Activated T-cell treated with anti-CD3 and anti-CD28 coated beads, Interleukin-2, amount 50 U/mL, for 72 hours (primary cell): ENCODE results near the gene KRT81. TPM values are rescaled to one million over a fixed set of nuclear protein-coding genes. Genes with fewer than 3 reads are reported as not detected.

Source experiments
- ATAC-seq, 2 donors: fragments of 150-1000 bp; cut with Tn5 transposase; replicated peaks in 1 of 2; 2 replicates each; pipeline ENCODE4 v1.10.0; 2021; ENCODE audit warnings: moderate library complexity in 2 of 2, mild to moderate bottlenecking in 1 of 2
- DNase-seq, 2 donors: peaks; one replicate each; pipeline ENCODE4 v3.0.0; 2021 to 2022; ENCODE audit warnings: mixed read lengths in 1 of 2
- H3K27ac Mint-ChIP-seq: one replicate; pipeline ENCODE4 v1.8.0; 2022; ENCODE audit warnings: mild to moderate bottlenecking, moderate library complexity, mixed read lengths
- H3K27me3 Mint-ChIP-seq: one replicate; pipeline ENCODE4 v1.8.0; 2022; ENCODE audit warnings: low read depth, mixed read lengths
- H3K36me3 Mint-ChIP-seq, 2 donors: one replicate each; pipeline ENCODE4 v1.8.0; 2022; ENCODE audit warnings: mixed read lengths in 2 of 2, mild to moderate bottlenecking in 1 of 2; ENCODE audit not compliant: insufficient read depth in 2 of 2
- H3K4me1 Mint-ChIP-seq: one replicate; pipeline ENCODE4 v1.8.0; 2022; ENCODE audit warnings: low read depth, mixed read lengths
- H3K4me3 Mint-ChIP-seq, 2 donors: one replicate each; pipeline ENCODE4 v1.8.0; 2022; ENCODE audit warnings: mild to moderate bottlenecking in 2 of 2, mixed read lengths in 2 of 2, moderate library complexity in 2 of 2
- H3K9me3 Mint-ChIP-seq, 2 donors: one replicate each; pipeline ENCODE4 v1.8.0; 2022; ENCODE audit warnings: mixed read lengths in 2 of 2
- total RNA-seq, 2 donors: library from RNA; stranded (reverse); gene quantifications; one replicate each; pipeline ENCODE4 v1.2.3, GENCODE V29; 2022

Gene KRT81
- total RNA-seq, 2 donors from 2014 or later = not detected

- ATAC-seq = no peak
- Mint-ChIP-seq H3K4me3 (no peak overlapping the region), H3K27ac (no peak overlapping the region)
Observed at GRCh38 chr12:52284562-52285171, 6.7 kb downstream of the KRT81 start.

DNA sequence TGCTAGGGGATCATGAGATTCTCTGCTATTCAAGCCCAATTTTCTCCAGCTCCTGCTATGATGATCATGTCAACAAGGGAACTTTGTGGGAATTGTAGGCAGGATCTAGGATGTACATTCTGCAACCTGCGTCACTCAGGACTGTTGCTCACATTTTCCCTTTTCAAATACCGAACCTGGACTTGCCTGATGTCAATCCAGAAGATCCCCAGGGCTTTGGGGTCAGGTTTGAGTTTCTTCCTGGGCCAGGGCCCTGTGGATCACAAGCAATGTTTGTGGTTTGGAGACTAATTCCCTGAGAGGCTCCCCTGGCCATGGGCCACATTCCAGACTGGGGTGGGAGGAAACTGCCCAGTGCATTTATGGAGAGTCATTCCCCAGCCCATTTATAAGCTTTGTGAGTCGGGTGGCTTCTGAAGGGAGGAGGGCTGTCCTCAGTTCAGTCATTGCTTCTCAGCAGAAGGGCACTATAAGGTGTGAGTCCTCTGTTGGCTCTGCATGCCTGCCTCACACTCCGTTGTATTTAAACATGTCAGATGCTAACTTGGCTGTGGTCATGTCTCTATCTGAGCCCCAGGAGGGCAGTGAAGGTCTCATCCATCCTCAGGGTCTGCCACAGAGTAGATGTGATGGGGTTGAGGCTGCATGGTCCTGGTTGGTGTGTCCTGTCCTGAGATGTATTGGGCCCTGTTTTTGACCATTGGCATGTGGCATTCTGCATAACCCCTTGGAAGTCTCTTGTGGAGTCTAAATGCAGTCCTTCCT, 10.4 kb downstream of the KRT81 start:
- no peak for DNase-seq
- ATAC-seq = no peak
- H3K36me3 Mint-ChIP-seq = no peaks in the 10 kb centered on the region
- H3K27me3 Mint-ChIP-seq = peaks cover 38% of the 10 kb centered on the region
- H3K9me3 Mint-ChIP-seq = no peaks in the 10 kb centered on the region
- H3K4me3 Mint-ChIP-seq = no peak overlapping the region
- H3K4me1 Mint-ChIP-seq = peaks cover 19% of the 10 kb centered on the region
- H3K27ac Mint-ChIP-seq = no peak overlapping the region

More at GRCh38 chr12:52284562-52285171, 6.7 kb downstream of the KRT81 start:
- peaks cover 13% of the 10 kb centered on the region for H3K4me1 Mint-ChIP-seq
- peaks cover 20% of the 10 kb centered on the region for H3K27me3 Mint-ChIP-seq
- H3K36me3 Mint-ChIP-seq = no peaks in the 10 kb centered on the region
- no peaks in the 10 kb centered on the region for H3K9me3 Mint-ChIP-seq
- no peak for DNase-seq

DNA sequence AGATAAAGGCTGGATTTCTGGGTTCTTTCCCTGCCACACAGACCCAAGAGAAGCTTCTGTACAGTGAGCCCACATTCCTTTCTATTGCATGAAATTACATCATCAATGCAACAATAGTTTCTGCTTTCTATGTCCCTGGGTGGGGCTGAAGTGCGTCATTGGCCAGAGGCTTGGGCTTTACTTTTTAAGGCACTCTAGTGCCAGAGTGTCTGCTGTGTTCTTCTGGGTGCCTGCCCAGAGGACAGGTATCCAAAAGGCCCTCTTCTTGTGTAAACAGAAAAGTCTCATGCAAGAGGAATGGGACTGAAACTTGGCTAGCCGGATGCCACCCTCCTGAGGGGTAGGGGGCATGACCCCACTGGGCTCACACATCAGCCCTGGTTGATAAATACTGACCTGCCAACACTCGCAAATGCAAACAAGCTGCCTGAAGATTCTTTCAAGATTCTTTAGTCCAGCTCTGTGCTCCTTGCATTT, 11.0 kb downstream of the KRT81 start:
- H3K36me3 Mint-ChIP-seq = no peaks in the 10 kb centered on the region
- H3K27me3 Mint-ChIP-seq = peaks cover 38% of the 10 kb centered on the region
- no peaks in the 10 kb centered on the region for H3K9me3 Mint-ChIP-seq
- H3K27ac Mint-ChIP-seq = no peak overlapping the region
- DNase-seq = no peak
- H3K4me3 Mint-ChIP-seq = no peak overlapping the region
- peaks cover 19% of the 10 kb centered on the region for H3K4me1 Mint-ChIP-seq
- ATAC-seq = no peak

DNA sequence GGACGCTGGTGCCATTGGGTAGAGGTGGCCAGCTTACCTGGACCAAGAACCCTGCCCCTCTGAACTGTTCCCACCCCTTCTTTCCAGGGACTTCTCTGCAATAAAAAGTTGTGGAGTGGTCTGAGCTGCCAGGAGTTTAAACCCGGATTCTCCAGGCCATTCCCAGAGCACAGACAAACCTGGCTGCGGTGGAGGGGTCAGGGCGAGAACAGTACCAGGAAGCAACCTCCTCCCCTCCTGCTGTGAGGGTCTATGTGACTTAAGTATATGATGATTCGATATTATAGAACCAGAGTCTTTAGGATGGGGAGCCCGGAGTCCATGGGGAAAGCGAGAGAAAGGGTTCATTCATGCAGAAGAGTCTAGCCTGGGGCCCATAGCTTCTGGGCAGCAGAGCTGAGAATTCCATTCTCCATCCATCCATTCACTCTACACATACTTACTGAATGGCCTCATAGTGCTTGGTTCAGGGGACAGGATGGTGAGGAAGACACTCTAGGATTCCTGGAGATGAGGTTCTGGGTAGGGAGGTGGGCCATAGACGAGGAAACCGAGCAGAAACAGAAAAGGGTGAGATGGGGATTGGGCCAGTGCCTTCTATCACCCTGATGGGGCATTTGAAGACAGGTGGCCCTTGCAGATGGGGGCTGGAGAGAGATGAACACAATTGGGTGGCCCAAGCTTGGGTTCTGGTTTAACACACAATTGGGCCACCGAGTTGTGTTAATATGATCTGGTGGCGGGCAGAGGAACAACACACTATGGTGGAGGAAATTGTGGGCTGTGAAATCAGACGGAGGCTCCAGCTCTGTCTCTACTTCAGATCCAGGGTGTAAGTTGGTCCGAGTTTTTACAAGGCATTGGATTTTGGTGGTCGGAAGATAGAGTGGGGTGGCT, 11.7 kb downstream of the KRT81 start:
- Mint-ChIP-seq H3K4me1 (peaks cover 19% of the 10 kb centered on the region), H3K9me3 (no peaks in the 10 kb centered on the region), H3K27me3 (peaks cover 42% of the 10 kb centered on the region), H3K27ac (no peak overlapping the region), H3K4me3 (no peak overlapping the region), H3K36me3 (no peaks in the 10 kb centered on the region)
- DNase-seq (no peak), ATAC-seq (no peak)

- Mint-ChIP-seq H3K9me3 (no peaks in the 10 kb centered on the region), H3K4me3 (peak overlapping the region; percentile 47 to 51), H3K4me1 (peaks cover 19% of the 10 kb centered on the region), H3K36me3 (no peaks in the 10 kb centered on the region), H3K27me3 (peaks cover 49% of the 10 kb centered on the region), H3K27ac (no peak overlapping the region)
- ATAC-seq (peak; percentile 95 to 96), DNase-seq (peak; percentile 75 to 86)
Observed at GRCh38 chr12:52278575-52279421, 12.5 kb downstream of the KRT81 start.

DNA sequence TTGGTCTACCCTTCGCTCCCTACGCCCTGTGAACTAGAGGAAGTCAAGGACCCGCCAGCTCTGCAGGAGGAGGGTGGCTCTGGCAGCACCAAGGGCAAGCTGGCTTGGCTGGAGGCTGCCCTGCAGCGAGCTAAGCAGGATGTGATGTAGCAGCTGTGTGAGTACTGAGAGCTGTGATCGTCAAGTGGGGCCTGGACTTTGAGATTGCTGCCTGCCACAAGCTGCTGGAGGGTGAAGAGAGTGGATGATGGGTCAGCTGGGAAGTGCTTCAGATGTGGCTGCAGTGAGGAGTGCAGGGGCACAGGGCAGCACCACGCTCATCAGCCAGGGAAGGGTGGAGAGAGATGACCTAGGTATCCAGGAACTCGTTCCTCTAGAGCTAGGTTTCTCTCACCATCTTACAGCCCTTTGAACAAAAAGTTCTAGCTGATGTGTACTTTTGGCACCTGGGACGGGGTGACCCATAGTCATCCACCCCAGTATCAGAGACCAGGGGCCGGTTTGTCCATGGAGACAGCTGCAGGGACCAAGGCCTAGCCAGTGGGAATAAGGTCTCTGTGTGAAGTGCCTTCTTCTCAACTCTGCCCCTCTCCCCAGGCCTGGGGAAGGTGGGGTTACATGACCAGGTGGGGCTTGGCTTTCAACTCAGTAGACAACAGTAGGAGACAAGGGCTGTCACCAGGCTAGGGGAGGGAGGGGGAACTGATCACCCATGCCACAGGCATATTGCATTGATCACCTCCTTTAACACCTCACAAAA, 13.7 kb downstream of the KRT81 start:
- Mint-ChIP-seq H3K9me3 (no peaks in the 10 kb centered on the region), H3K4me1 (peaks cover 19% of the 10 kb centered on the region), H3K27ac (no peak overlapping the region), H3K27me3 (peaks cover 46% of the 10 kb centered on the region), H3K36me3 (no peaks in the 10 kb centered on the region), H3K4me3 (no peak overlapping the region)
- no peak for DNase-seq
- ATAC-seq = no peak

DNA sequence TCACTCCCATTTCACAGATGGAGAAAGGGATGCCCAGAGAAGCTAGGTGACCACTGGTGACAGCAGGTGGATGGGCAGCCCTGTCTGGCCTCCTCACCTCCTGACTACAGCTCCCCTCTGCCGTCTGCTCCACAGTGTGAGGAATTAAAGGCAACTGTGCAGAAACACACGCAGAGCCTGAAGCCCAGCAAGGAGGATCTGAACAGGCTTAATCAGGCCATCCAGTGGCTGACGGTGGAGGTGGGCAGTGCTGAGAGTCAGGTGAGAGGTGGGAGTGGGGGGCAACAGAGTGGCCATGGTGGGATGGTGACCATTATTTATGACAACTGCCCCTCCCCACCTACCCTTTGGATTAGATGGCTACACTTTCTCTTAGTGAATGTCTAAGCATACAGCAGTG, 15.6 kb downstream of the KRT81 start:
- no peaks in the 10 kb centered on the region for H3K36me3 Mint-ChIP-seq
- peaks cover 19% of the 10 kb centered on the region for H3K4me1 Mint-ChIP-seq
- ATAC-seq (no peak), DNase-seq (no peak)
- no peaks in the 10 kb centered on the region for H3K9me3 Mint-ChIP-seq
- H3K27me3 Mint-ChIP-seq = peaks cover 54% of the 10 kb centered on the region
- H3K27ac Mint-ChIP-seq = no peak overlapping the region
- H3K4me3 Mint-ChIP-seq = no peak overlapping the region

- ATAC-seq = no peak
- Mint-ChIP-seq H3K9me3 (no peaks in the 10 kb centered on the region), H3K4me1 (peaks cover 14% of the 10 kb centered on the region), H3K27me3 (peaks cover 53% of the 10 kb centered on the region), H3K36me3 (no peaks in the 10 kb centered on the region), H3K4me3 (no peak within 1 kb of the TSS), H3K27ac (no peak within 1 kb of the TSS)
- DNase-seq = no peak
Observed at GRCh38 chr12:52274521-52275120, 16.7 kb downstream of the KRT81 start, which contains the start of gene KRT86. Gene KRT86 (plus strand): TSS chr12:52274645. CDS start chr12:52301917, 27,272 bp downstream.

- H3K36me3 Mint-ChIP-seq = no peaks in the 10 kb centered on the region
- H3K9me3 Mint-ChIP-seq = no peaks in the 10 kb centered on the region
- DNase-seq = no peak
- H3K4me1 Mint-ChIP-seq = no peaks in the 10 kb centered on the region
- ATAC-seq = no peak
- peaks cover 32% of the 10 kb centered on the region for H3K27me3 Mint-ChIP-seq
- H3K27ac Mint-ChIP-seq = no peak overlapping the region
- H3K4me3 Mint-ChIP-seq = no peak overlapping the region
Observed at GRCh38 chr12:52271158-52271557, 20.2 kb downstream of the KRT81 start.

DNA sequence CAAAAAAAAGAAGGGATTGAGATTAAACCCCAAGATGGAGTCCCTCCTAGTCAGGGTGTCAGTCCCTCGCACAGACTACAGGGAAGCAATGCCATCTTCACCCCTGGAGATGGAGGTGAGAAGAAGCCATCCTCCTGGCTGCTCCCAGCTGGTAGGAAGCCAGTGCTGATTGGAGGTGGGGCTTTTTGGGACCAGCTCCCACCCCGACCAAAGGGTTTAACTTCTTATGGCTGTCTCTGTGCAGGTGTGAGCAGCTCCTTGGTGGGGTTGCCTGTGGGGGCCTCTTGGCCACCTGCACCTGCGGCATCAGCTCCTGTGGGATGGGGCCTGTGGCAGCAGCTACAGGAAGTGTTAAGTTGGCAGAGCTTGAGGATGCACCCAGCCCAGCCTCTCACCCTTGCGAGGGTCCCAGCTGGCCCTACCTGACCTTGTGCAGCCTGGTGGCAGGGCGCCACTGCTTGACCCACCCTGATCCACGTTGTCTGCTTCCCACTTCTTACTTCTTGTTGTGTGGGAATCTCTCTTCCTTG, 20.7 kb downstream of the KRT81 start:
- H3K27ac Mint-ChIP-seq = no peak overlapping the region

GRCh38 chr12:52268212-52268611, 23.1 kb downstream of the KRT81 start:
- Mint-ChIP-seq H3K36me3 (no peaks in the 10 kb centered on the region), H3K4me1 (no peaks in the 10 kb centered on the region), H3K4me3 (no peak overlapping the region), H3K27me3 (peaks cover 21% of the 10 kb centered on the region), H3K9me3 (no peaks in the 10 kb centered on the region), H3K27ac (no peak overlapping the region)
- ATAC-seq = no peak
- DNase-seq = no peak

More for the DNA sequence above, 20.7 kb downstream of the KRT81 start:
- ATAC-seq (no peak), DNase-seq (no peak)
- H3K27me3 Mint-ChIP-seq = peaks cover 32% of the 10 kb centered on the region
- H3K9me3 Mint-ChIP-seq = no peaks in the 10 kb centered on the region
- H3K4me3 Mint-ChIP-seq = no peak overlapping the region
- no peaks in the 10 kb centered on the region for H3K36me3 Mint-ChIP-seq
- H3K4me1 Mint-ChIP-seq = no peaks in the 10 kb centered on the region
